A549 (cell line): ENCODE data around the gene AUTS2. TPM values are rescaled to one million over a fixed set of nuclear protein-coding genes. Genes with fewer than 3 reads are reported as not detected.

ENCODE experiments used
- ATAC-seq, 2 experiments: fragments of 200-7000 bp in 1 of 2; fragments of >200 bp in 1 of 2; cut with Nextera tagmentation in 1 of 2; cut with Tn5 transposase in 1 of 2; 3 replicates each; pipeline versions ENCODE4 v1.8.0 to v1.9.1; 2018 to 2020; ENCODE audit warnings: mild to moderate bottlenecking in 1 of 2, moderate library complexity in 1 of 2
- CTCF ChIA-PET: fragments of 300-600 bp; sonication (Branson Sonifier 250); formaldehyde crosslinking; extraction: SDS; loops from one replicate; lab custom pipeline; 2021; ENCODE audit warnings: antibody characterized with exemption, inconsistent platforms; lab: Yijun Ruan, JAX
- POLR2A ChIA-PET: fragments of 350-600 bp; formaldehyde crosslinking; extraction: SDS; loops from one replicate; lab custom pipeline; 2021; ENCODE audit warnings: antibody characterized with exemption, inconsistent platforms; lab: Yijun Ruan, JAX
- DNase-seq, 2 experiments: peaks; one replicate each; pipeline versions ENCODE4 v3.0.0 to v3.0.0-alpha.2; 2011 to 2016; ENCODE audit warnings: low read depth in 1 of 2, low spot score in 1 of 2
- FAIRE-seq: peaks from 2 replicates; lab custom pipeline; 2011; peaks lifted over from hg19 to GRCh38; lab: Jason Lieb, UNC
- H3K27ac ChIP-seq, 2 experiments: fragments of >200 bp; sonication (Bioruptor Twin); formaldehyde crosslinking; 3 replicates each; pipeline ENCODE4 v1.5.1; 2016 to 2017
- H3K4me1 ChIP-seq: fragments of >200 bp; sonication (Bioruptor Twin); formaldehyde crosslinking; 3 replicates; pipeline ENCODE4 v1.6.1; 2016
- H3K4me2 ChIP-seq: fragments of >200 bp; sonication (Bioruptor Twin); formaldehyde crosslinking; 3 replicates; pipeline ENCODE4 v1.6.1; 2016
- H3K4me3 ChIP-seq: fragments of >200 bp; sonication (Bioruptor Twin); formaldehyde crosslinking; 3 replicates; pipeline ENCODE4 v1.5.1; 2016
- H3K9me3 ChIP-seq: fragments of >200 bp; sonication (Bioruptor Twin); formaldehyde crosslinking; 3 replicates; pipeline ENCODE4 v1.6.1; 2016
- ATOH8 ChIP-seq: fragments of 250-450 bp; sonication (Bioruptor Pico); IDR thresholded peaks from 2 replicates; pipeline ENCODE4 v1.5.0; 2020; ENCODE audit warnings: low read depth, mild to moderate bottlenecking, moderate library complexity
- CBX2 ChIP-seq: fragments of 200-600 bp; sonication (generic); IDR thresholded peaks from 2 replicates; pipeline ENCODE4 v1.6.1; 2016; ENCODE audit warnings: low read depth, mild to moderate bottlenecking, borderline replicate concordance
- CEBPB ChIP-seq, 2 experiments: fragments of >200 bp in 1 of 2; sonication (Bioruptor Twin) in 1 of 2; formaldehyde crosslinking in 1 of 2; IDR thresholded peaks; 2 replicates each; pipeline ENCODE4 v1.6.1; 2012 to 2016
- CHD2 ChIP-seq: fragments of 150-350 bp; IDR thresholded peaks from 2 replicates; pipeline ENCODE4 v1.6.1; 2014; ENCODE audit warnings: low read length; ENCODE audit not compliant: partially characterized antibody
- CHD4 ChIP-seq: fragments of 200-600 bp; sonication (generic); IDR thresholded peaks from 2 replicates; pipeline ENCODE4 v1.6.1; 2016; ENCODE audit warnings: antibody characterized with exemption, mild to moderate bottlenecking, borderline replicate concordance
- ELK1 ChIP-seq: fragments of 150-350 bp; IDR thresholded peaks from 2 replicates; pipeline ENCODE4 v1.6.1; 2014; ENCODE audit warnings: low read depth, mild to moderate bottlenecking, low read length
- EP300 ChIP-seq, 2 experiments: fragments of >200 bp; sonication (Bioruptor Twin); formaldehyde crosslinking; IDR thresholded peaks; 2 replicates in 1 of 2; 3 replicates in 1 of 2; pipeline ENCODE4 v1.6.1; 2016 to 2017
- FOXS1 ChIP-seq: fragments of 250-450 bp; sonication (Bioruptor Pico); IDR thresholded peaks from 2 replicates; pipeline ENCODE4 v1.5.0; 2020; ENCODE audit warnings: mild to moderate bottlenecking, moderate library complexity
- HEYL ChIP-seq: fragments of 250-450 bp; sonication (Bioruptor Pico); IDR thresholded peaks from 2 replicates; pipeline ENCODE4 v1.8.0; 2021; ENCODE audit warnings: mild to moderate bottlenecking, moderate library complexity
- HOXA7 ChIP-seq: fragments of 250-450 bp; sonication (Bioruptor Pico); IDR thresholded peaks from 2 replicates; pipeline ENCODE4 v1.5.0; 2020; ENCODE audit warnings: mild to moderate bottlenecking, moderate library complexity
- HOXB5 ChIP-seq: fragments of 250-450 bp; sonication (Bioruptor Pico); IDR thresholded peaks from 2 replicates; pipeline ENCODE4 v1.5.0; 2020; ENCODE audit warnings: mild to moderate bottlenecking, moderate library complexity
- JUN ChIP-seq, 2 experiments: fragments of >200 bp; sonication (Bioruptor Twin); formaldehyde crosslinking; IDR thresholded peaks; 2 replicates in 1 of 2; 3 replicates in 1 of 2; pipeline ENCODE4 v1.6.1; 2016 to 2017
- MAZ ChIP-seq: fragments of 150-350 bp; IDR thresholded peaks from 2 replicates; pipeline ENCODE4 v1.6.1; 2014; ENCODE audit warnings: antibody characterized with exemption, low read depth, low read length, borderline replicate concordance
- NFE2L2 ChIP-seq: fragments of 150-350 bp; conservative IDR thresholded peaks from 2 replicates; pipeline ENCODE4 v1.6.1; 2014; ENCODE audit warnings: low read length
- NPAS2 ChIP-seq: fragments of 250-450 bp; sonication (Bioruptor Pico); IDR thresholded peaks from 2 replicates; pipeline ENCODE4 v1.8.0; 2022; ENCODE audit warnings: mild to moderate bottlenecking, moderate library complexity, borderline replicate concordance
- NR3C1 ChIP-seq: fragments of >200 bp; sonication (Bioruptor Twin); formaldehyde crosslinking; IDR thresholded peaks from 3 replicates; pipeline ENCODE4 v1.6.1; 2017
- PBX3 ChIP-seq: IDR thresholded peaks from 2 replicates; pipeline ENCODE4 v1.6.1; 2012
- SMC3 ChIP-seq: fragments of >200 bp; sonication (Bioruptor Twin); formaldehyde crosslinking; IDR thresholded peaks from 3 replicates; pipeline ENCODE4 v1.6.1; 2018; ENCODE audit warnings: inconsistent platforms
- TFCP2L1 ChIP-seq: fragments of 250-450 bp; sonication (Bioruptor Pico); IDR thresholded peaks from 2 replicates; pipeline ENCODE4 v1.5.0; 2021; ENCODE audit warnings: mild to moderate bottlenecking
- ZFP36 ChIP-seq: fragments of 450-650 bp; IDR thresholded peaks from 2 replicates; pipeline ENCODE4 v1.6.1; 2014; ENCODE audit warnings: borderline replicate concordance; ENCODE audit not compliant: partially characterized antibody
- ZSCAN20 ChIP-seq: fragments of 250-450 bp; sonication (Bioruptor Pico); IDR thresholded peaks from 2 replicates; pipeline ENCODE4 v1.8.0; 2022; ENCODE audit warnings: mild to moderate bottlenecking, moderate library complexity
- WGBS: methylation state at CpG from one replicate; pipeline ENCODE4 v1.1.6; 2017; ENCODE audit errors: missing lambda C conversion rate; 5-methylcytosine and 5-hydroxymethylcytosine counted together
- polyA plus RNA-seq, 4 experiments: library from polyadenylated mRNA; depleted of rRNA in 3 of 4; stranded (reverse); fragments of >200 nt; fragmentation: RNase III in 1 of 4; extraction: RNeasy Plus Mini Kit Qiagen cat#74134 plus additional on column Dnase treatment in 1 of 4; gene quantifications; 2 replicates in 3 of 4; 3 replicates in 1 of 4; pipeline ENCODE4 v1.2.3, GENCODE V29; 2011 to 2017
- TF ChIP-seq, protein P1 (sequence below): fragments of >200 bp; sonication (Bioruptor Twin); formaldehyde crosslinking; IDR thresholded peaks from 2 replicates; pipeline ENCODE4 v1.6.1; 2016
- TF ChIP-seq, protein P2 (sequence below): IDR thresholded peaks from 2 replicates; pipeline ENCODE4 v1.6.1; 2012

AUTS2 gene
- polyA plus RNA-seq, 2 of the 4 experiments (the other 2 are of a cell fraction), result 1.6 to 3.6 TPM

GRCh38 chr7:70353330-70353945 lies 755.2 kb downstream of the AUTS2 start:
- DNase-seq (no peak), ATAC-seq (no peak), FAIRE-seq (no peak)
- Histone ChIP-seq H3K27ac (no peak overlapping the region), H3K4me3 (no peak overlapping the region), H3K4me1 (no peaks in the 10 kb centered on the region), H3K9me3 (no peaks in the 10 kb centered on the region), H3K4me2 (no peak overlapping the region)
- TF ChIP-seq NFE2L2, result no peak
- ChIA-PET CTCF (interaction anchor here (1.1 kb wide), 1 partner anchor 10 kb away, joined by 3 read pairs; no protein-coding TSS in a partner anchor), POLR2A (no interaction called here)
- 8% methylated on average over 2 of the region's 2 CpGs for WGBS

- ATAC-seq, result no peak
- no peak overlapping the region for H3K4me2 ChIP-seq
- CTCF ChIA-PET, result interaction anchor here (1.1 kb wide), 1 partner anchor 10 kb away, joined by 3 read pairs; no protein-coding TSS in a partner anchor
- FAIRE-seq, result no peak
- TF ChIP-seq HOXB5, result no peak
- no peak for TF ChIP-seq HEYL (CRISPR knock-in tag)
- no peak for TF ChIP-seq TFCP2L1 (CRISPR knock-in tag)
- TF ChIP-seq CHD2, result no peak
- TF ChIP-seq CBX2, result no peak
- TF ChIP-seq CEBPB (IDR thresholded peaks at IDR 0.05), result no peak
- no peak for TF ChIP-seq NFE2L2
- TF ChIP-seq ELK1, result no peak
- no peak for TF ChIP-seq NR3C1
- no peak overlapping the region for H3K4me3 ChIP-seq
- no peaks in the 10 kb centered on the region for H3K4me1 ChIP-seq
- POLR2A ChIA-PET, result no interaction called here
- no peak overlapping the region for H3K27ac ChIP-seq
- 70% methylated on average over 4 of the region's 4 CpGs for WGBS
- no peak for DNase-seq
- no peaks in the 10 kb centered on the region for H3K9me3 ChIP-seq
These were observed 755.7 kb downstream of the AUTS2 start for GRCh38 chr7:70353946-70354335.

DNA sequence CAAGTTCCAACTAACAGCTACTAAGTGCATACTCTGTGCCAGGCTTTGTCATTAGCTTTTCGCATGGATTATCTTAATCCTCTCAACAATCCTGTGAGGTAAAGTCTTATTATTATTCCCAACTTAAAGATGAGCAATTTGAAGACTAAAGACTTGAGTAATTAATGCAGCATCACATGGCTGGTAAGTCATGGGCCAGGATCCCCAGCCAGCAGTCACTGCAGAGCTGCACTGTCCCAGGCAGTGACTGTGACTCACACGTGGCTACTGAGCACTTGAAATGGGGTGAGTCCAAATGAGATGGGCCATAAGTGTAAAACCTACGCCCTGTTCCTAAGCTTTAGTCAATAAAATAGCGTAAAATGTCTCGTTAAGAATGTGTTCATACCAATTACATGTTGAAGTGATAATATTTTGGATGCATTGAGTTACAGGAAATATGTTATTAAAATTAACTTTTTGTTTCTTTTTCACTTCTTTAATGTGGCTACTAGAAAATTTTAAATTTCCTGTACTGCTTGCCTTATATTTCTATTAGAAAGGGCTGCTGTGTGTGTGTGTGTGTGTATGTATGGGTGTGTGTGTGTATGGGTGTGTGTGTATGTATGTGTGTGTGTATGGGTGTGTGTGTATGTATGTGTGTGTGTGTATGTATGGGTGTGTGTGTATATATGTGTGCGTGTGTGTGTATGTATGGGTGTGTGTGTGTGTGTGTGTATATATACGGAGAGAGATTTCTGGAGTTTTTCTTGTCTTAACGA lies 756.3 kb downstream of the AUTS2 start:
- no peaks in the 10 kb centered on the region for H3K4me1 ChIP-seq
- FAIRE-seq (no peak), DNase-seq (no peak), ATAC-seq (no peak)
- WGBS, result 41% methylated on average over 8 of the region's 8 CpGs
- no peak overlapping the region for H3K27ac ChIP-seq
- H3K4me3 ChIP-seq, result no peak overlapping the region
- no peak overlapping the region for H3K4me2 ChIP-seq
- ChIA-PET CTCF (interaction anchor here (1.1 kb wide), 1 partner anchor 9 kb away, joined by 3 read pairs; no protein-coding TSS in a partner anchor), POLR2A (no interaction called here)
- H3K9me3 ChIP-seq, result no peaks in the 10 kb centered on the region
- TF ChIP-seq ZSCAN20 (CRISPR knock-in tag), result no peak
- no peak for TF ChIP-seq FOXS1 (CRISPR knock-in tag)
- no peak for TF ChIP-seq CHD4

DNA sequence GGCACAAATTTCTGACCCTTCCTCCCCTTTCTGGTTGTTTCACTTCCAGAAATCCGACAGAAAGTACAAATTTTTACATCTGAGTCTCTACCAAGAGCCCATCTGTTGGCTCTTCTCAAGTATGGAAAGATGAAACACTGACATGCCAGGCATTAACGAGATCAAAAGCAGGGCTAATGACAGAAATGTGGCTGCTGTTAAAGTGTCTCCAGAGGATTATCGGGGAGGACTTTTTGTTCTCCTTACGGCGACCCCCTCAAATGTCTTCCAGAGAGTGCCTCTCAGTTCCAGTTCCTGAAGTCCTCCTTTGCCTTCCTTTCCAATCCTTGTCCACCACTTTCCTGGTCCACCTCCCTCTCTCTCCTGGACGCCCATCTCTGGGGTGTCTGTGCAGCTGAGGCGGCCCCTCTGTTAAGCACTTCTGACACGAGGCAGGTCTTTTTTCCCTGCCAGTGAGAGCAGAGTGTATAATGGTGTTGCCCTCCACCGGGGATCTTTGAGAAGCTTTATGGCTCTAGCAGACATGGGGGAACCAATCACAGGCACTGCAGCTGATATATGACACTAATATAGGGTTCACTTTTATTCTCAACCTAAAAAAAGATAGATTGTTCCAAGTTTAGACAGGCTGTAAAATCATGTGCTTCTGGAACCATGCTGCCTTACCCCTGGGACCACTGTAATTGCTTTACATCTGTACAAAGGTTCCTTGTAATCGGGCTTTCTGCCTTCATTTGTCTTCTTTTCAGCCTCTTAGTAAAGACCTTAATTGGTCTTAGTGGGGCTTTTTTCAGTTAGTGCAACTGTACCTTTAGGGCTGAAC lies 757.1 kb downstream of the AUTS2 start:
- 29% methylated on average over 10 of the region's 10 CpGs for WGBS
- ChIA-PET POLR2A (no interaction called here), CTCF (no interaction called here)
- DNase-seq, result no peak
- no peak overlapping the region for H3K4me3 ChIP-seq
- H3K4me1 ChIP-seq, result no peaks in the 10 kb centered on the region
- no peak overlapping the region for H3K27ac ChIP-seq
- no peak overlapping the region for H3K4me2 ChIP-seq
- no peak for FAIRE-seq
- no peak for ATAC-seq
- no peaks in the 10 kb centered on the region for H3K9me3 ChIP-seq
- TF ChIP-seq EP300 (IDR thresholded peaks at IDR 0.05), result no peak
- TF ChIP-seq, protein P1, sequence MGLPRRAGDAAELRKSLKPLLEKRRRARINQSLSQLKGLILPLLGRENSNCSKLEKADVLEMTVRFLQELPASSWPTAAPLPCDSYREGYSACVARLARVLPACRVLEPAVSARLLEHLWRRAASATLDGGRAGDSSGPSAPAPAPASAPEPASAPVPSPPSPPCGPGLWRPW, result no peak
- no peak for TF ChIP-seq ELK1
- TF ChIP-seq ZFP36, result no peak
- no peak for TF ChIP-seq PBX3
- TF ChIP-seq MAZ, result no peak
- TF ChIP-seq NPAS2 (CRISPR knock-in tag), result no peak
- TF ChIP-seq HOXA7, result no peak
- TF ChIP-seq TFCP2L1 (CRISPR knock-in tag), result no peak
- no peak for TF ChIP-seq ATOH8 (CRISPR knock-in tag)
- TF ChIP-seq, protein P2, sequence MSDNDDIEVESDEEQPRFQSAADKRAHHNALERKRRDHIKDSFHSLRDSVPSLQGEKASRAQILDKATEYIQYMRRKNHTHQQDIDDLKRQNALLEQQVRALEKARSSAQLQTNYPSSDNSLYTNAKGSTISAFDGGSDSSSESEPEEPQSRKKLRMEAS, result no peak
- no peak for TF ChIP-seq JUN (IDR thresholded peaks at IDR 0.05)
- no peak for TF ChIP-seq SMC3
